Esophagus muscularis mucosa (tissue), 4 donors: ENCODE data around the gene ACTR1A. TPM values are rescaled to one million over a fixed set of nuclear protein-coding genes. Genes with fewer than 3 reads are reported as not detected.
A peak's percentile ranks its signal among the peaks of the same experiment; 100 is the strongest.

ENCODE experiments used
- DNase-seq: peaks from one replicate; pipeline ENCODE4 v3.0.0-alpha.2; 2017; ENCODE audit errors: extremely low spot score
- H3K27ac ChIP-seq, 4 donors: fragments of 200-600 bp; sonication (generic); replicated peaks in 1 of 4; 1 replicate in 3 of 4; 2 replicates in 1 of 4; pipeline ENCODE4 v1.5.1; 2016 to 2019; ENCODE audit warnings: mild to moderate bottlenecking in 1 of 4
- H3K27me3 ChIP-seq, 4 donors: fragments of 200-600 bp; sonication (generic); one replicate each; pipeline versions ENCODE4 v1.5.1 to v1.6.0; 2016 to 2019
- H3K36me3 ChIP-seq, 4 donors: fragments of 200-600 bp; sonication (generic); one replicate each; pipeline ENCODE4 v1.5.1; 2016 to 2019
- H3K4me1 ChIP-seq, 4 donors: fragments of 200-600 bp; sonication (generic); one replicate each; pipeline ENCODE4 v1.5.1; 2016 to 2019
- H3K4me3 ChIP-seq, 4 donors: fragments of 200-600 bp; sonication (generic); 1 replicate in 2 of 4; 2 replicates in 2 of 4; pipeline ENCODE4 v1.5.1; 2016 to 2019; ENCODE audit warnings: mild to moderate bottlenecking in 4 of 4, moderate library complexity in 1 of 4
- H3K9me3 ChIP-seq, 4 donors: fragments of 200-600 bp; sonication (generic); 1 replicate in 3 of 4; 2 replicates in 1 of 4; pipeline ENCODE4 v1.5.1; 2016 to 2019
- CTCF ChIP-seq, 3 experiments: fragments of 200-600 bp in 2 of 3; fragments of 450-650 bp in 1 of 3; sonication (generic) in 2 of 3; IDR thresholded peaks; one replicate each; pipeline ENCODE4 v1.5.1; 2017 to 2019; ENCODE audit warnings: antibody characterized with exemption in 3 of 3, mild to moderate bottlenecking in 2 of 3, moderate library complexity in 1 of 3
- EP300 ChIP-seq: sonication (generic); formaldehyde crosslinking; IDR thresholded peaks from one replicate; pipeline ENCODE4 v1.6.1; 2017; ENCODE audit warnings: antibody characterized with exemption
- POLR2A ChIP-seq: fragments of 450-650 bp; IDR thresholded peaks from one replicate; pipeline ENCODE4 v1.6.1; 2017; ENCODE audit warnings: antibody characterized with exemption, moderate library complexity, mild to moderate bottlenecking, low read depth
- POLR2AphosphoS5 ChIP-seq, 2 donors: sonication (generic); formaldehyde crosslinking; IDR thresholded peaks; one replicate each; pipeline ENCODE4 v1.6.1; 2017; ENCODE audit warnings: antibody characterized with exemption in 2 of 2
- WGBS: methylation state at CpG from one replicate; pipeline ENCODE4 v1.1.5; 2018; 5-methylcytosine and 5-hydroxymethylcytosine counted together
- intact Hi-C: fragments of 100-400 bp; cut with DNase I; formaldehyde crosslinking; loops from one replicate; pipeline ENCODE4 v1.15.1; 2023
- total RNA-seq, 4 donors: library from RNA; depleted of rRNA; stranded (reverse); fragments of >200 nt; gene quantifications; one replicate each; pipeline versions ENCODE4 v1.1.0 to v1.2.1, GENCODE V29; 2016

ACTR1A gene
- total RNA-seq, 4 donors from 2014 or later = 164 to 283 (median 229) TPM

DNA sequence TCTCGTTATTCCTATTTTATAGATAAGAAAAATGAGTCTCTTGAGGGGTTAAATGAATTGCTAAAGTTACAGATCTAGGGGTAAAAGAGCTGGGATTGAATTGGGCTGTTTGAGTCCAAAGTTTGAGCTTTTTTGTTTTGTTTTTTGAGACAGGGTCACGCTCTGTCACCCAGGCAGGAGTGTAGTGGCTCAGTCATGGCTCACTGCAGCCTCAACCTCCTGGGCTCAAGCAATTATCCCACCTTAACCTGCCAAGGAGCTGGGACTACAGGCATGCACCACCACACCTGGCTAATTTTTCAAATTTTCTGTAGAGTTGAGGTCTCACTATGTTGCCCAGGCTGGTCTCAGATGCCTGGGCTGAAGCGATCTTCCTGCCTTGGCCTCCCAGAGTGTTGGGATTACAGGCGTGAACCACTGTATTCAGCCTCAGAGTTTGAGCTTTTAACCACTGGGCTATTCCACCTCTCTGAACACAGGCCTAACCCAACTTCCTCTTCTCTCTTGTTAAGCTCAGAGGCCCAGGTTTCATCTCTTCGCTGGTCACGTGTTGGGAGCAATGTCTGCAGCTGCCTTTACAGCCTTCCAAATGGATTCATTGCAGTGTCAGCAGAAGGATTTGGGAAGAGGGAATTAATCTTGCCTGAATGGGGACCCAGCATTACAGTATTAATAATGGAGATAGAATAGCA lies 9.2 kb upstream of the ACTR1A start:
- no peak for DNase-seq
- Histone ChIP-seq H3K4me1 (peaks cover 9 to 24% (median 14%) of the 10 kb centered on the region in 4 donors), H3K4me3 (no peak overlapping the region), H3K27ac (no peak overlapping the region), H3K27me3 (no peaks in the 10 kb centered on the region), H3K36me3 (peaks cover 4 to 67% (median 49%) of the 10 kb centered on the region in 4 donors), H3K9me3 (no peaks in the 10 kb centered on the region)
- TF ChIP-seq CTCF (IDR thresholded peaks at IDR 0.05) = no peak
- no peak for TF ChIP-seq POLR2A
- TF ChIP-seq POLR2AphosphoS5 (IDR thresholded peaks at IDR 0.05) = no peak
- no peak for TF ChIP-seq EP300
- 87% methylated on average over 6 of the region's 6 CpGs for WGBS
- intact Hi-C loops = no loop called here

DNA sequence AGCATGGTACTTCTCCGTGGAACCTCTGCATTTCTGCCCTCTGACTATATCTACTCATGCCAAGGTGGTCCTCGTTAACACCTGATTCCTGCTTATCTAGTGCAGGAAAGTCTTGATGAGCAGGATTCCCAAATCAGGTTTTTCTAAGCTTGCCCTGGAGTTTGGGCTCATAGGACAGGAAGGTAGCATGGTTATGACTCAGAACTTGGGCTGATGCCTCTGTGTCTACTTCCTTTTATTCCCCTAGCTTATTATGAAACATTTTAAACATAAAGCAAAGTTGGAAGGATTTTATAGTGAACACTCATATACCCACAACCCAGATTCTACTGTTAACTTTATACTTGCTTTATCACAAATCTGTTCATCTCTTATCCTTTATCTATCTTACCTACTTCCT lies 6.9 kb upstream of the ACTR1A start:
- 41% methylated on average over 2 of the region's 2 CpGs for WGBS
- intact Hi-C loops = loop anchor here (2.0 to 10.0 kb wide), 2 partner anchors 73 to 355 kb away; partner anchors contain the start of gene NOLC1
- no peak for TF ChIP-seq POLR2AphosphoS5 (IDR thresholded peaks at IDR 0.05)
- no peak for DNase-seq
- peaks cover 4 to 59% (median 43%) of the 10 kb centered on the region in 4 donors for H3K36me3 ChIP-seq
- no peak overlapping the region for H3K27ac ChIP-seq
- peaks cover 22 to 45% (median 30%) of the 10 kb centered on the region in 4 donors for H3K4me1 ChIP-seq
- no peaks in the 10 kb centered on the region for H3K9me3 ChIP-seq
- no peaks in the 10 kb centered on the region for H3K27me3 ChIP-seq
- H3K4me3 ChIP-seq = no peak overlapping the region

- Histone ChIP-seq H3K36me3 (peaks cover under 1 to 50% (median 34%) of the 10 kb centered on the region in 4 donors), H3K27me3 (no peaks in the 10 kb centered on the region), H3K4me1 (peaks cover 22 to 41% (median 33%) of the 10 kb centered on the region in 4 donors), H3K27ac (no peak overlapping the region), H3K4me3 (no peak overlapping the region), H3K9me3 (no peaks in the 10 kb centered on the region)
- WGBS = 83% methylated on average over 1 of the region's 1 CpG
- TF ChIP-seq POLR2A (no peak), POLR2AphosphoS5 (IDR thresholded peaks at IDR 0.05) (no peak), CTCF (IDR thresholded peaks at IDR 0.05) (no peak), EP300 (no peak)
- DNase-seq = no peak
- intact Hi-C loops = loop anchor here (2.0 to 10.0 kb wide), 2 partner anchors 74 to 354 kb away; partner anchors contain the start of gene NOLC1
These were observed 6.0 kb upstream of the ACTR1A start for GRCh38 chr10:102508506-102508905.

DNA sequence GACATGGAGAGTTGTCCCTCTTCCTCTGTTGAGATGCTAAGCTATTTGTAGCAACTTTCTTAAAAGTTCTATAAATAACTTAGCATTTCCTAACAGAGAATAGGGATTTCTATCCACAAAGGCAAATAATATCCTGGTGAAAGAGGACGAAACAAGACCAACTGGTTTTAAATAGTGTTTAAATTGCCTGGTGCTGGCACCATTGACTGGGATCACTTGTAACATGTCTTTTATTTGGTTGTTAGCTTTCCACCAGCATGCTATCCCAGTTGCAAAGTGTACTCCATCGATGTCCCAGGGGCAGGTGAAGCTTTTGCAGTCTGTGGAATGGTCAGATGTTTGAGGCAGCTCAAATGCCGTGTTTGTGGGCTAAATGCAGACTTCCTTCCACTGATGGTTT lies 5.0 kb upstream of the ACTR1A start:
- peaks cover 0 to 40% (median 26%) of the 10 kb centered on the region in 4 donors for H3K36me3 ChIP-seq
- 74% methylated on average over 3 of the region's 3 CpGs for WGBS
- TF ChIP-seq POLR2A (no peak), CTCF (IDR thresholded peaks at IDR 0.05) (no peak), POLR2AphosphoS5 (IDR thresholded peaks at IDR 0.05) (no peak), EP300 (no peak)
- H3K27me3 ChIP-seq = no peaks in the 10 kb centered on the region
- no peak overlapping the region for H3K27ac ChIP-seq
- H3K4me3 ChIP-seq = no peak overlapping the region
- no peak for DNase-seq
- peaks cover 28 to 47% (median 40%) of the 10 kb centered on the region in 4 donors for H3K4me1 ChIP-seq
- H3K9me3 ChIP-seq = no peaks in the 10 kb centered on the region
- intact Hi-C loops = loop anchor here (10.0 kb wide), 1 partner anchor 353 kb away; the partner anchor contains the start of gene NOLC1

GRCh38 chr10:102505462-102506115 lies 3.1 kb upstream of the ACTR1A start:
- Histone ChIP-seq H3K4me1 (peaks cover 33 to 51% (median 46%) of the 10 kb centered on the region in 4 donors), H3K4me3 (peak overlapping the region; percentile 82 to 98 (median 88)), H3K9me3 (no peaks in the 10 kb centered on the region), H3K36me3 (peaks cover 0 to 24% (median 19%) of the 10 kb centered on the region in 4 donors), H3K27me3 (no peaks in the 10 kb centered on the region), H3K27ac (no peak overlapping the region)
- intact Hi-C loops = loop anchor here (10.0 kb wide), 1 partner anchor 351 kb away; the partner anchor contains the start of gene NOLC1
- TF ChIP-seq POLR2AphosphoS5 (IDR thresholded peaks at IDR 0.05) = no peak
- no peak for TF ChIP-seq CTCF (IDR thresholded peaks at IDR 0.05)
- no peak for TF ChIP-seq EP300
- no peak for TF ChIP-seq POLR2A
- DNase-seq = no peak
- WGBS = 78% methylated on average over 9 of the region's 10 CpGs
